ENCODE measurements around the gene FAM171A2.
"Not testable (repeated sequence)": the region's sequence is repeated elsewhere in the genome, so short reads cannot be mapped to it uniquely, and the experiment has no call there.

FAM171A2 gene

DNA sequence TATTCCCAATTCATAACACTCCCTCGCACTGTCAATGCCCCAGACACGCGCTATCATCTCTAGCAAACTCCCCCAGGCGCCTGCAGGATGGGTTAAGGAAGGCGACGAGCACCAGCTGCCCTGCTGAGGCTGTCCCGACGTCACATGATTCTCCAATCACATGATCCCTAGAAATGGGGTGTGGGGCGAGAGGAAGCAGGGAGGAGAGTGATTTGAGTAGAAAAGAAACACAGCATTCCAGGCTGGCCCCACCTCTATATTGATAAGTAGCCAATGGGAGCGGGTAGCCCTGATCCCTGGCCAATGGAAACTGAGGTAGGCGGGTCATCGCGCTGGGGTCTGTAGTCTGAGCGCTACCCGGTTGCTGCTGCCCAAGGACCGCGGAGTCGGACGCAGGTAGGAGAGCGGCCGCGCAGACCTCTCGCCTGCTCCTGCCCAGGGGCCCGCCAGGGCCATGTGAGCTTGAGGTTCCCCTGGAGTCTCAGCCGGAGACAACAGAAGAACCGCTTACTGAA lies 18.7 kb downstream of the FAM171A2 start, which contains the start of gene GRN:
Gene GRN, plus strand, starts transcription at position 364 of the 515 bp plus-strand sequence. CDS start 3,863 bp downstream, outside the sequence.
- DNase-seq = peak; percentile 99

DNA sequence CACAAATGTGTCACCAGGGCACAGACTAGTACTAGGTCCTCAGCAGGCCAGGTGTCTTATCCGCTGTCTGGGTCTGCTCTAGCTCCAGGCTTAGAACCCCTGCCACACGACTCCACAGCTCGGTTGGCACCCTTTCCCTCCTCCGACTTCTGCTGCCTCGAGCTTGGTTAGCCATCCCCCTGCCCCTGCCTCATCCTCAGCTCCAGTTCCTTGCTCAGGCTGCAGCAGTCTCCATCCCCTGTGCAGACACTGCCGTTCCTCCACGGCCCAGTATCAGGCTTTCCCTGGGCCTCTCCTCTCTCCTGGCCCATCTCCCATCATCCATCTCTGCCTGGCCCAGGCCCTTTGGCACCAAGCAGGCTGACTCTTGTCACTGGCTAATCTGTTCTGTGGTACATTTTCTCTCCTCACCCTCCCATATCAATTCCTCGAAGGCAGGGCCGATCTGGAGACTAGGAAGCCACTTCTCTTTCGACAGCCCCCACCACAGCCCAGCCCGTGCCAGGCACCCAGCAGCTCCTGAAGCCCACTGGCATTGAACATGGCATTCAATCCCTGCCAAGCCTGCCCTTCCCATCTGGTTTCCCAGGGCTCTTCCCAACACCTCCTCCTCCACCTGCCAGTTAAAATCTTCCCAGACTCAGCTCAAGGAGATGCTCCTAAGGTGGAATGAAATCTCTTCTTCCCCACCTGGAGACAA lies 20.0 kb downstream of the FAM171A2 start:
- no peak for DNase-seq

DNA sequence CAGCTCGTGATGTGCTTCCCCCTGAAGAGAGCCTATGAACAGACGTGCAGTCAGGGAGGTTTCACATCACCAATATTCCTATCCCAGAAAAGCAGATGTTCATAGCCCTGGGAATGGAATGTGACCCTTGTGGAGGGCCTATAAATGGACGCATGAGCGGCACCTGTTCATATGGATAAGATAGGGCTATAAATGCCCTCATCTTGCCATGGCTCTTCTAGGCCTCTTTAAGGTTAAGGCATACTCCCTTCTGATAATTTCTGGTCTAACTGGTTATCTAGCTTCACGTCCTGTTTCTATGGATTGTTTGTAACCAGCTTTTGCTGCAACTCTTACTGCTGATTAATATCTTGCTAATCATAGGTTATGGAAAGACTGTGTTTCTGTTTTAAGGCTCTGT lies 23.1 kb downstream of the FAM171A2 start:
- not testable (repeated sequence) for DNase-seq

DNA sequence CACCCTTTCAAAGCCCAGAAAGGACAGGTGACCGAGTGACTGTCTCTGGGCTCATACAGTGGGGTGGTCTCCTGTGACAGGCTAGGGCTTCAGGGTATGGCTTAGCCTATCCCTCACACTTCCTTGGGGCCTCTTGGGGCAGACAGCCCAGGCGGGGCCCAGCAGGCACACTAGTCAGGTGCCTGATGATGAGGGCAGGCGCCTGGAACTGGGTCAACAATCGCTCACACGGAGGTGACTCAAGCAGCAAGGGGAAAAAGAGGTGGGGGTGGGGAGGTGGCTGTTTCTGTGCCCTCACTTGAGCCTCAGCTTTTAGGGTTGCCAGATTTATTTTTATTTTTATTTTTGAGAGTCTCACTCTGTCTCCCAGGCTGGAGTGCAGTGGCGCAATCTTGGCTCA lies 25.0 kb downstream of the FAM171A2 start:
- DNase-seq = no peak

DNA sequence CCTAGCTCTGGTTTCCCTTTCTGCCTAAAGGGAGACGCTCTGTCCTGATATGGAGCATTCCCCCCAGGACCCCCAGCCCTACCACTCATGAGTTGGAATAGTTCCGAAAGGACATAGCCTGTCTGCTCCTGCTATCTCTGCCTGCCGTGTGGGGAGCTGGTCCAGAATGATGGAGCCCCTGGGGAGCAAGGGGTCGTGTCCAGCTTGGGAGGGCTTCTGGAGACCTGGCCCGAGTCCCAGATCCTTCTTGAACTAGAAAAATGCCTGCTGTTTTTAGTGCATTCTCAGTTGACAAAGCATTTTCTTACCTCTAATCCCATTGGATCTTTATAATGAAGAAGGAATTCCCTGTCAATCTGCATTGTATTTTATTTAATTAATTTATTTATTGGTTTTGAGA lies 27.7 kb downstream of the FAM171A2 start:
- no peak for DNase-seq

DNA sequence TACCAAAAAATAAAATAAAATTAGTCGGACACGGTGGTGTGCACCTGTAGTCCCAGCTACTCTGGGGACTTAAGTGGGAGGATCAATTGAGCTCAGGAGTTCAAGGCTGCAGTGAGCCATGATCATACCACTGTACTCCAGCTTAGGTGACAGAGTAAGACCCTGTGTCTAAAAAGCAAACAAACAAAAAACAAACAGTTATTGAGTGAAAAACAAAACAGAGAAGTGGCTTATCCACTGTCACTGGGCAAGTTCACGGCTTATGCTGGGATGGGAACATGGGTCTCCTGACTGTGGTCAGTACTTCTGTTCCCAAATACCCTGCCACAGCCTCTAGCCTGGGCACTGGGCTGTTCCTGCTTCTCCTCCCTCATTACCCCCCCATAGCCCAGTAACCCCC lies 28.1 kb downstream of the FAM171A2 start:
- no peak for DNase-seq

DNA sequence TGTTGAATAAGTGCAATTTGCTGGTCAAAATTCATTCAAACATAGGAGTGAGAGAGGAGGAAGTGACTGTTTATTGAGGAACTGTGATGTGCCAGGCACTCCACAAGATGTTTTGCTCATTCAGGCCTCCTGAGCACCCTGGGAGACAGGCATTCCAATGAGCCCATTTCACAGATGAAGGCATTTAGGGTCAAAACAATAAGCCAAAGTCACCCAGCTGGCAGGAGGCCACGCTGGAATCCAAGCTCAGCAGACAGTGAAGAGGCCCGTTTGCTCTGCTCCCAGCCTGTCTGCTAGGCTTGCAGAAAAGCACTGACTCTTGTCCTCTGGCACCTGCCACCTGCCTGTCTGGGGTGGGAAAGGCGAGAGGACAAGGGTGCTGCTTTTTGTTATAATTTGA lies 28.9 kb downstream of the FAM171A2 start:
- DNase-seq = no peak

DNA sequence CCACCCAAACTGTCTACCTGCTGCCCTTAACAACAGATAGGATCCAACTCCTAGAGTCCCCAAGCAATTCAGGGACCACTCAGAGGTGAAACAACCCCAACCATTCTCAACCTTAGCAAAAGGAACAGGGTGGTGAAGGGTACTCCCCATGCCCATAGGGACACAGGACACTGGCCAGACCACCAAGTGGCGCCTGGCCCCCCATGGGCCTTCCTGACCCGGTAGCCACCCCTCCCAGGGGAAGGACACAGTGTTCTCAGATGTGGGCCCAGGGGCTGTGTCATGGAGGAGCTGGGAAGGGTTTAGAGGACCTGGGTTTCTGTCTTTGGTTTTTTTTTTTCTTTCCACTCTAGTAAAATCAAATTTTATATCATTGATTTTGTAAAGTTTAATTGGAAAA lies 29.3 kb downstream of the FAM171A2 start:
- DNase-seq = no peak

DNA sequence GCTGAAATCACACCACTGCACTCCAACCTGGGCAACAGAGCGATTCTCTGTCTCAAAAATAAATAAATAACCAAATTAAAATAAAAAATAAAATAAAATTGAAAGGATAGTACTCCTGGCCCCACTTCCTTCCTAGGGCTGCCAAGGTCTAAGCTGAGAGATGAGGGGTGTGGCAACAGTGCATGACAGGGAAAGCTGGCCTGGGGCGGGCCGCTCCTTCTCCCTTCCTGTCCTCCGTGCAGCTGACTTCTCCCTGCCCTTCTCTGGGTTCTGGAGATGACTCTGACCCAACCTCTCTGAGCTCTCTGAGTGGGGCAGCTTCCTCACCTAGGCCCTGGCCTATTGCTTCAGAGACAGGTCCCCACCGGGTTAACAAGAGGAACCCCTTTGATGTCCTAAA lies 30.3 kb downstream of the FAM171A2 start:
- DNase-seq = no peak

DNA sequence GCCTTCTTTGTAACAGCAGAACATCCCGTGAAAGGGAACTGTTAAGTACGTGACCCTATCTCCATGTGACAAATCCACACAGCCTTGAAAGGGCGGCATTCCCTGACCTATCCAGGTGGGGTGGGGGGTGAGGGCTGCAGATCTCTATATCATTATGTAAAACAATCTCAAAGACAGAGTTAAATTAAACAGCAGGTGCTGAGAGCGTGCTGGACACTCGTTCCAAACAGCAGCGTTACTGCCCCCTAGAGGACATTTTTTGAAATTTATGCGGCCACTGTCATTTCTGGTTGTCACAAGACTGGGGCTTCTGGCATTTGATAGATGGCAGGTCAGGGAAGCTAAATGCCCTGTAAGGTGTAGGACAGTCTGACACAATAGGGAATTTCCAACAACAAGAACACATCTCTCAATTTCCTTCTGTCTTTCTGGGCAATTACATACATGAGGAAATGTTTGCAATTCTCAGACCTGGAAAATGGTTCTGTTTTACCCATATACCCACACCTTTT lies 32.3 kb downstream of the FAM171A2 start:
- DNase-seq = peak; percentile 79

DNA sequence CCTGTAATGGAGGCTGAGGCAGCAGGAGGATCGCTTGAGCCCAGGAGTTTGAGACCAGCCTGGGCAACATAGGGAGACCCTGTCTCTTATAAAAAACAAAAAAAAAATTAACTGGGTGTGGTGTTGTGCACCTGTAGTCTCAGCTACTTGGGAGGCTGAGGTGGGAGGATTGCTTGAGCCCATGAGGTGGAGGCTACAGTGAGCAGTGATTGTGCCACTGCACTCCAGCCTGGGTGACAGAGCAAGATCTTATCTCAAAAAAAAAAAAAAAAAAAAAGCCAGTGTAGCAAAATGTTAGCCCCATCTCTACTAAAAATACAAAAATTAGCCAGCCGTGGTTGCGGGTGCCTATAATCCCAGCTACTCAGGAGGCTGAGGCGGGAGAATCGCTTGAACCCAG lies 33.4 kb downstream of the FAM171A2 start:
- DNase-seq = not testable (repeated sequence)

DNA sequence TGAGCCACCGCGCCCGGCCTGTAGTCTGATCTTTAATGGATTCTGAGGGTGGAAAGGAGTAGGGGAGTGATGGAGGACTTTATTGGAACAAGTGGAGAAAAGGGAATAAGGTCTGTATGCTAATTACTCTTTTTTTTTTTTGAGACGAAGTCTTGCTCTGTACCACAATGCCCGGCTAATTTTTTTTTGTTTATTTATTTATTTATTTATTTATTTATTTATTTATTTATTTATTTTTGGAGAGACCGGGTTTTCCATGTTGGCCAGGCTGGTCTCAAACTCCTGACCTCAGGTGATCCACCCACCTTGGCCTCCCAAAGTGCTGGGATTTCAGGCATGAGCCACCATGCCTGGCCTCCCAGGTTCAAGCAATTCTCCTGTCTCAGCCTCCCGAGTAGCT lies 34.1 kb downstream of the FAM171A2 start:
- DNase-seq = not testable (repeated sequence)

DNA sequence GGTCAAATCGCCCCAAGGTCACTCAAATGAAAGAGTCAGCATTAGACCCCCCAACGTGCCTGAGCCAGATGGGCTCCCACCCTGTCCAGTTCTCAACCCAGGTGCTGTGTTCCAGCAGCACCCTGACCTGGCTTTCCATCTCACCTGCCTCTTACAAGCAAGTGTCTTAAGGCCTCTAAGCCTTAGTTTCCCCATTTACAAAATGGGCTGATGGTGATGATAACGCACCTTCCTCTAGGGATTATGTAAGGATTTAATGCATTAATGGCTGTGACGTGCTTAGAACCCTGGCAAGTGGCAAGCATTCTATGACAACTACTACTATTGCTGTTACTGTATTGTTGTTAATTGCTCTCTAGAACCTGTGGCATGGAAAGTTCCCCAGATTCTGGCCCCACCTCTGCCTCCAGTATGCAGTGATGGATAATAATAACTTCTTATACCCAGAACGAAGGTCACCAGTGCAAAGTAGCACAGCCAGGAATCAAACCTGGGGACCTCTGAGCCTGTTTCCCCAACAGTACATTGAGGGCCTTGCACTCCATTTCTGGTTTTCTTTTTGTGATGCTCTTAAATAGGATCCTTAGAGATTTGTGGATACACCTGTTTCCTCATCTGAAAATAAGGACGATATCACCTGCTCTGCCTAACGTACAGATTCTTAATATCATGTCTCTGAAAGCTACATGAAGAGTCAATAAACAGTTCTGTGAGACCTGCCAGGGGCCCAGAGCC lies 35.8 kb downstream of the FAM171A2 start:
- DNase-seq = no peak

DNA sequence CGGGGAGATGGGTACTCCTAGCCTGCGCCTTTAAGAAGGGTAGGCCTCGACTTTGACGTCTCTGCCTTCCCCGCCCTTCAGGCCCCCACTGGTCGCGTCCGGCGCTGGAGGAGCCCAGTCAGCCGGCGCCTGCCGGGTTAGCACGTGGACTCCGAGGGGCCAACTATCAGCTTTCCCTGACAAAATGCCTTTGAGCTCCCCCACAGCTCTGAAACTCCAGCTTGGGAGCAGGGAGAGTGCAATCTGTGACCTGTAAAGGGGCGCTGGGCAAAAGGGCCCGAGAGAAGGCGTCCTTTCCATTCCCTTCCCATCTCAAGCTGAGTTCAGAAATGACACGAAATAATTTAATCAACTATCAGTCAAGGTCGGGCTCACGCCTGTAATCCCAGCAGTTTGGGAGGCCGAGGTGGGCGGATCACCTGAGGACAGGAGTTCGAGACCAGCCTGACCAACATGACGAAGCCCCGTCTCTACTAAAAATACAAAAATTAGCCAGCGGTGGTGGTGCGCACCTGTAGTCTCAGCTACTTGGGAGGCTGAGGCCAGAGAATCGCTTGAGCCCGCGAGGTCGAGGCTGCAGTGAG lies 36.7 kb downstream of the FAM171A2 start:
- peak; percentile 96 for DNase-seq

DNA sequence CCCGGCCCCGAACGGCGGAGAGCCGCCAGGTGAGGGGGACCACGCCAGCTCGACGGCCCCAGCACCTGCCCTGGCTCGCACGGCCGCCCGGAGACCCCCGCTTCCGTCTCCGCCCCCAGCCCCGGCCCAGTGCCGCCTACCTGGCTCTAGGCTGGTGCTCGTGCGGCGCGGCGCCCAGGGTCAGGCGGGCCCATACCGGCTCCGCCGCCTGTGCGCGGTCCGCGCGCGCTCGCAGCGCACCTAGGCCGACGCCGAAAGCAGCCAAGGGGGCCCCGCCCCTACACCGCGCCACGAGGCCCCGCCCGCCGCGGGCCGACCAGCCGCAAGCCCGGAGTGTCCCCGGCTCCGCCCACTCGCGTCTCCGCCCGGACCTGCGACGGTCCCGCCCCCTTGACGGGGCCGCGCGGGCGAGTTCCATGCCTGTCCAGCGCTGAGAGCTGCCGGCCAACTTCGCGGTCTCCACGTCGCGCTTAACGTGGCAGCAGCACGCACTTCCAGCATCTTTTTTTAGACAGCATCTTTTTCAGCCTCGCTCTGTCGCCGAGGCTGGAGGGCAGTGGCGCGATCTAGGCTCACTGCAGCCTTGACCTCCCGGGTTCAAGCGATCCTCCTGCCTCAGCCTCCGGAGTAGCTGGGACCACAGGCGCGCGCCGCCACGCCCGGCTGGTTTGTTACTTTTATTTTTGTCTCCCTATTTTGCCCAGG lies 38.9 kb downstream of the FAM171A2 start, which contains the start of gene SLC25A39:
Gene SLC25A39, minus strand, starts transcription at position 253 of the 705 bp plus-strand sequence. CDS start 1,261 bp downstream, outside the sequence.
- DNase-seq = peak; percentile 95

DNA sequence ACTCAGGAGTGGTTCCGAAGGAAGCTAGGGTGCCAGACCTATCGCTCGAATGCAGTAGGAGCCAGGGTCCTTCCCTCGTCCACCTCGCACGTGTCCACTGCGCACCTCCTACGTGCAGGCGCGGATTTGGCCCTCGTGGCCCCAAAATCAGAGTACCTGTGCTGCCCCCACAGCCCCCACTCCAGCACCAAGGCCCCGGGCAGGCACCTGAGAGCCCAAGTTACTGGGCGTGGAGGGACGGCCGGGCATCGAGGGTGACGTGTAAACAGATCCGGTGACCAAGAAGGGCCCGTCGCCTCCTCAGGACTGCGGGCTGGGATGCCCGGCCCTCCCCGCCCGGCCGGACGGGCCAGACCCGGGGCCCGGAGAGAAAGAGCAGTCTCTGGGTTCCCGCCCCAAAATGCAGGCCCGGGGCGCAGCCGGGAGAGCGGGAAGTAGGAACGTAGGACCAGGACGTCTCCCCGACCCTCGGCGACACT lies 39.5 kb downstream of the FAM171A2 start:
- DNase-seq = no peak

DNA sequence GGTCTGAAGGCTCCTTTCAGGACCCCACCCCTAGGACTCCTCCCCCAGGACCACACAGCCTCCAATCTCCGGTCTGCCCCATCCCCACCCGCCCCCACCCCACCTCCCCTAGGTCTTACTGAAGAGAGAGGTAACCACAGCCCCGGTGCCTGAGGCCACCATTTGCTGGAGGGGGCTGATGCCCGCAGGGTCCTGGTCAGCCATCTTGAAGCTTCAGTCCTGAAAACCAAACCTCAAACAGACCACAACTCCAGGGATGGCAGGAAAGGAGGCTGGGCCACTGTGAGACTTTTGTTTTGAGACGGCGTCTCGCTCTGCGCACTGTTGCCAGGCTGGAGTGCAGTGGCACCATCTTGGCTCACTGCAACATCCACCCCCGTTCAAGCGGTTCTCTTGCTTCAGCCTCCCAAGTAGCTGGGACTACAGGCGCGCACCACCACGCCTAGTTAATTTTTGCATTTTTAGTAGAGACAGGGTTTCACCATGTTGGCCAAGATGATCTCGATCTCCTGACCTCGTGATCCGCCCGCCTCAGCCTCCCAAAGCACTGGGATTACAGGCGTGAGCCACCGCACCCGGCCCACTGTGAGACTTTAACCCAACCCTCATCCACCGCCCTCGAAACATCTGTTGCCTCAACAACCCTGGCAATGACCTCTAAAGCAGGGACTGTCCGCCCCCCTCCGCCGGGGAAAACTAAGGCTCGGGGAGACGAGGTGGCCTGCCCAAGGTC lies 40.1 kb downstream of the FAM171A2 start:
- DNase-seq = no peak

DNA sequence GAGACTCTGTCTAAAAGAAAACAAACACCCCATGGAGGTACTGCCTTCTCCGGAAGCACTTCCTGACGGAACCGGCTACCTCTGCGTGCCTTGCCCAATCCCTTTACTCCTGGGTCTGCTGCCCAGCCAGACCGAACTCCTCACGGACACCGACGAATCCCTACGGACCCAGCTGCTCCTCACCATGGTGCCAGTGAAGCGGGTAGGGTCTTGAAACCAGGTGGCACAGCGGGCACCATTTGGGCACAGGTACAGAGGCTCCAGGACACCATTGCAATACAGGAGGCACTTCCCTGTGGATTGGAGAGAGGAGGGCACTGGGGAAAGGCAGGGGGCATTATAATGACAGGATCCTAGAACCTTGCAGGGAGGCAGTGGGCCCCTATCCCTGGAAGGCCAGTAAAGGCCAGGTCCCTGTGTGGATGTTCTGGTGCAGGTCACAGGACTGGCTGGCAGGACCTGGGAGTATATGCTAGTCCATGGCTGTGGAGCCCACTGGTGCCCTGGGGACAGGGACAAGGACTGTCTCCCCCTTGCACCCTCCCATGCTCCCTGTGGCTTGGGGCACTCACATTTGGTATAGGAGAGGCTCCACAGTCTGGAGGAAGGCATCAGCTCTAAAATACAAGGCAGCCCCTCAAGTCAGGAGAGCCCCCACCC lies 41.3 kb downstream of the FAM171A2 start:
- no peak for DNase-seq

DNA sequence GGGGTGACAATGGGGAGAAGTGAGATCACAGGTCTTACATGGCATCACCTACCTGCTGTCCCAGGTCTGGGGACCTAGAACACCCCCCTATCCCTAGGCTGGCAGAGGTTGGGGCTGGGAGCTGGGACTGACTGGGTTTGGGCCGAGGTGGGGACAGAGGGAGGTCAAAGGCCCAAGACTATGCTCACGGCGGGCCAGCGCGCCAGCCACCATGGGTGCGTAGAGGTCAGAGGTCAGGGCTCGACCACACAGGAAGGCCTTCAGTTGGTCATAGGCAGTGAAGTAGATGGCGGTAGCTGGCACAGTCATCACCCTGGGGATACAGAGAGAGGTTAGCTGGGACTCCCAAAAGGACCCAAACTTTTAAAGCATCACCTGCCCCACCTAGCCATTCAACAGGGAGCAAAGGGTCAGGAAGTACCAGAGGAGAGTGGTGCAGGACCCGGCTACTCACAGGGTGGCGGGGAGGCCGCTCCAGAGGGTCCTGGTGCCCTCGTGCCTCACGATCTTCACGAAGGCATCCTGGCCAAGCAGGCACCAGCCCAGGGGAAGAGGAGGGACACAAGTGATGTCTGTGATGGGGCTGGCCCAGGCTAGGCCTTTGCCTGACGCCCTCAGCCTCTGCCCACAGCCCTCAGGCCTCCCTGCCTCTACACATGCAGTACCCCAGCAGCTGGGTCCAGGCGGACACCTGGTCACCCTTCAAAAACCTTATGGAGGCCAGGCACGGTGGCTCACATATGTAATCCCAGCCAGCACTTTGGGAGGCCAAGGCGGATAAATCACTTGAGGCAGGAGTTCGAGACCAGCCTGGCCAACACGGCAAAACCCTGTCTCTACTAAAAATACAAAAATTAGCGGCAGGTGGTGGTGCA lies 42.2 kb downstream of the FAM171A2 start:
- DNase-seq = no peak

DNA sequence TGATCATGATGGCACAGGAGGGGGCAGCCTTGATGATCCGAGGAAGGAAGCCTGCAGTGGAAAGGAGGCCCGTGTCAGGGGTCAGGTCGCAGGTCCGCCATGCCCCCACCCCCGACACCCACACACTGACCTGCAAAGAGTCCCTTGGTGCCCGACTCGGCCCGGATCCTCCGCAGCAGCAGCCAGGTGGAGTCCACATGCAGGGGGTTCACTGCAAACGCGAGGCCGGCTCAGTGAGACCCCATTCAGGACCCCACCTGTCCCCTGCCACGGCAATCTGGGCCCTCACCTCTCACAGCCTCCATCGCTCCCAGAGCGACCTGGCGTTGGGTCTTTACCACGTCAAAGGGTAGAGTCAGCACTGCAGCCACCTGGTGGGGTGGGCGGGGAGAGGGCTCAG lies 43.6 kb downstream of the FAM171A2 start:
- no peak for DNase-seq

All from NCI-H345 (cell line).